ENCODE measurements around the gene CLEC5A.
"Not testable (repeated sequence)": the region's sequence is repeated elsewhere in the genome, so short reads cannot be mapped to it uniquely, and the experiment has no call there.

DNA sequence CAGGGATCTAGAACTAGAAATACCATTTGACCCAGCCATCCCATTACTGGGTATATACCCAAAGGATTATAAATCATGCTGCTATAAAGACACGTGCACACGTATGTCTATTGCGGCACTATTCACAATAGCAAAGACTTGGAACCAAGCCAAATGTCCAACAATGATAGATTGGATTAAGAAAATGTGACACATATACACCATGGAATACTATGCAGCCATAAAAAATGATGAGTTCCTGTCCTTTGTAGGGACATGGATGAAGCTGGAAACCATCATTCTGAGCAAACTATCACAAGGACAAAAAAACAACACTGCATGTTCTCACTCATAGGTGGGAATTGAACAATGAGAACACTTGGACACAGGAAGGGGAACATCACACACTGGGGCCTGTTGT, 47.4 kb downstream of the CLEC5A start:
- not testable (repeated sequence) for TF ChIP-seq CTCF, POLR2A (IDR thresholded peaks at IDR 0.05)
